BLaER1 (cell line): ENCODE results near the gene MZT2B.
"Not testable (repeated sequence)": the region's sequence is repeated elsewhere in the genome, so short reads cannot be mapped to it uniquely, and the experiment has no call there.

Experiments used
- H3K27ac ChIP-seq: shearing (Covaris generic); formaldehyde crosslinking; 2 replicates; pipeline ENCODE4 v1.8.1; 2022
- H3K27me3 ChIP-seq: shearing (Covaris generic); formaldehyde crosslinking; 2 replicates; pipeline ENCODE4 v1.8.1; 2022
- H3K36me3 ChIP-seq: shearing (Covaris generic); formaldehyde crosslinking; 2 replicates; pipeline ENCODE4 v1.8.1; 2022
- H3K4me1 ChIP-seq: shearing (Covaris generic); formaldehyde crosslinking; 2 replicates; pipeline ENCODE4 v1.8.1; 2022
- H3K4me2 ChIP-seq: shearing (Covaris generic); formaldehyde crosslinking; 2 replicates; pipeline ENCODE4 v1.8.1; 2022
- H3K4me3 ChIP-seq: shearing (Covaris generic); formaldehyde crosslinking; 2 replicates; pipeline ENCODE4 v1.8.1; 2022
- H3K9ac ChIP-seq: shearing (Covaris generic); formaldehyde crosslinking; 2 replicates; pipeline ENCODE4 v1.8.1; 2022
- H3K9me3 ChIP-seq: shearing (Covaris generic); formaldehyde crosslinking; 2 replicates; pipeline ENCODE4 v1.8.1; 2022
- H4K20me1 ChIP-seq: shearing (Covaris generic); formaldehyde crosslinking; 2 replicates; pipeline ENCODE4 v1.8.1; 2022
- Cebpa-rat ChIP-seq: shearing (Covaris generic); IDR thresholded peaks from 2 replicates; pipeline ENCODE4 v1.8.1; 2022

MZT2B gene

GRCh38 chr2:130145006-130145414 lies 37.1 kb upstream of the MZT2B start, which contains the start of gene CCDC74B:
Gene CCDC74B, minus strand, starts transcription at chr2:130145112. Its CDS starts 116 bp downstream, at chr2:130144996.
- not testable (repeated sequence) for H3K9ac ChIP-seq, H3K9me3 ChIP-seq, H3K27ac ChIP-seq, H3K36me3 ChIP-seq, H4K20me1 ChIP-seq
- H3K4me1 ChIP-seq = peaks cover 18% of the 10 kb centered on the region; the same call in 1 of the 2 replicates
- peak within 1 kb of the TSS; percentile 58 for H3K4me3 ChIP-seq
- peak within 1 kb of the TSS; percentile 70 for H3K4me2 ChIP-seq
- peaks cover 28% of the 10 kb centered on the region for H3K27me3 ChIP-seq

GRCh38 chr2:130148515-130148914 lies 33.5 kb upstream of the MZT2B start:
- Histone ChIP-seq H3K4me1 (peaks cover 13% of the 10 kb centered on the region; the same call in 1 of the 2 replicates), H3K27me3 (peaks cover 15% of the 10 kb centered on the region), H3K4me2 (0 out of 2 replicates have a peak overlapping the region, but pooled peaks have one; percentile 36), H3K36me3 (peaks cover 31% of the 10 kb centered on the region)
- H3K9ac ChIP-seq, H3K4me3 ChIP-seq, H3K9me3 ChIP-seq, H4K20me1 ChIP-seq, H3K27ac ChIP-seq: not testable (repeated sequence)

- Histone ChIP-seq H3K27me3 (no peaks in the 10 kb centered on the region), H3K9me3 (no peaks in the 10 kb centered on the region), H3K4me2 (no peak overlapping the region), H3K27ac (no peak overlapping the region), H3K36me3 (peaks cover 50% of the 10 kb centered on the region), H3K9ac (no peak overlapping the region), H3K4me1 (peaks cover 12% of the 10 kb centered on the region; the same call in 1 of the 2 replicates), H3K4me3 (no peak overlapping the region), H4K20me1 (peaks cover 9% of the 10 kb centered on the region)
- TF ChIP-seq Cebpa-rat = no peak
These were observed 31.6 kb upstream of the MZT2B start for GRCh38 chr2:130150181-130151144.

- H3K36me3 ChIP-seq = peaks cover 56% of the 10 kb centered on the region
- H3K4me2 ChIP-seq, H3K27me3 ChIP-seq, H3K27ac ChIP-seq, H3K4me3 ChIP-seq, H3K9me3 ChIP-seq, H3K9ac ChIP-seq: not testable (repeated sequence)
- peaks cover 15% of the 10 kb centered on the region for H4K20me1 ChIP-seq
- peaks cover 17% of the 10 kb centered on the region for H3K4me1 ChIP-seq
These were observed 30.9 kb upstream of the MZT2B start for GRCh38 chr2:130151145-130151512.

- H4K20me1 ChIP-seq = peaks cover 24% of the 10 kb centered on the region
- not testable (repeated sequence) for H3K4me3 ChIP-seq, H3K9ac ChIP-seq, H3K4me2 ChIP-seq, H3K9me3 ChIP-seq, H3K27me3 ChIP-seq, H3K27ac ChIP-seq
- peaks cover 56% of the 10 kb centered on the region for H3K36me3 ChIP-seq
- peaks cover 29% of the 10 kb centered on the region for H3K4me1 ChIP-seq
These were observed 29.8 kb upstream of the MZT2B start for GRCh38 chr2:130152136-130152815.

- Histone ChIP-seq H4K20me1 (peaks cover 30% of the 10 kb centered on the region), H3K4me1 (peaks cover 36% of the 10 kb centered on the region), H3K27ac (no peak overlapping the region), H3K4me3 (no peak overlapping the region), H3K9me3 (no peaks in the 10 kb centered on the region), H3K27me3 (no peaks in the 10 kb centered on the region), H3K9ac (no peak overlapping the region), H3K4me2 (no peak overlapping the region), H3K36me3 (peaks cover 56% of the 10 kb centered on the region)
- TF ChIP-seq Cebpa-rat = no peak
These were observed 29.1 kb upstream of the MZT2B start for GRCh38 chr2:130152816-130153595.

- H3K36me3 ChIP-seq = peaks cover 59% of the 10 kb centered on the region
- not testable (repeated sequence) for H3K4me3 ChIP-seq, H3K27ac ChIP-seq, H3K4me2 ChIP-seq, H3K27me3 ChIP-seq, H3K9me3 ChIP-seq, H3K9ac ChIP-seq
- H3K4me1 ChIP-seq = peaks cover 39% of the 10 kb centered on the region
- H4K20me1 ChIP-seq = peaks cover 38% of the 10 kb centered on the region
These were observed 28.2 kb upstream of the MZT2B start for GRCh38 chr2:130153721-130154422.

GRCh38 chr2:130154423-130154770 lies 27.7 kb upstream of the MZT2B start:
- Histone ChIP-seq H3K4me1 (peaks cover 39% of the 10 kb centered on the region), H4K20me1 (peaks cover 43% of the 10 kb centered on the region), H3K36me3 (peaks cover 63% of the 10 kb centered on the region)
- H3K4me2 ChIP-seq, H3K4me3 ChIP-seq, H3K27ac ChIP-seq, H3K27me3 ChIP-seq, H3K9me3 ChIP-seq, H3K9ac ChIP-seq: not testable (repeated sequence)
